A549 (cell line): ENCODE data around the gene ENOX2. TPM values are rescaled to one million over a fixed set of nuclear protein-coding genes. Genes with fewer than 3 reads are reported as not detected.

Experiments
- ATAC-seq, 2 experiments: fragments of 200-7000 bp in 1 of 2; fragments of >200 bp in 1 of 2; cut with Nextera tagmentation in 1 of 2; cut with Tn5 transposase in 1 of 2; 3 replicates each; pipeline versions ENCODE4 v1.8.0 to v1.9.1; 2018 to 2020; ENCODE audit warnings: mild to moderate bottlenecking in 1 of 2, moderate library complexity in 1 of 2
- CTCF ChIA-PET: fragments of 300-600 bp; sonication (Branson Sonifier 250); formaldehyde crosslinking; extraction: SDS; loops from one replicate; lab custom pipeline; 2021; ENCODE audit warnings: antibody characterized with exemption, inconsistent platforms; lab: Yijun Ruan, JAX
- POLR2A ChIA-PET: fragments of 350-600 bp; formaldehyde crosslinking; extraction: SDS; loops from one replicate; lab custom pipeline; 2021; ENCODE audit warnings: antibody characterized with exemption, inconsistent platforms; lab: Yijun Ruan, JAX
- DNase-seq, 2 experiments: peaks; one replicate each; pipeline versions ENCODE4 v3.0.0 to v3.0.0-alpha.2; 2011 to 2016; ENCODE audit warnings: low read depth in 1 of 2, low spot score in 1 of 2
- FAIRE-seq: peaks from 2 replicates; lab custom pipeline; 2011; peaks lifted over from hg19 to GRCh38; lab: Jason Lieb, UNC
- H3K27ac ChIP-seq, 2 experiments: fragments of >200 bp; sonication (Bioruptor Twin); formaldehyde crosslinking; 3 replicates each; pipeline ENCODE4 v1.5.1; 2016 to 2017
- H3K4me1 ChIP-seq: fragments of >200 bp; sonication (Bioruptor Twin); formaldehyde crosslinking; 3 replicates; pipeline ENCODE4 v1.6.1; 2016
- H3K4me2 ChIP-seq: fragments of >200 bp; sonication (Bioruptor Twin); formaldehyde crosslinking; 3 replicates; pipeline ENCODE4 v1.6.1; 2016
- H3K4me3 ChIP-seq: fragments of >200 bp; sonication (Bioruptor Twin); formaldehyde crosslinking; 3 replicates; pipeline ENCODE4 v1.5.1; 2016
- H3K9me3 ChIP-seq: fragments of >200 bp; sonication (Bioruptor Twin); formaldehyde crosslinking; 3 replicates; pipeline ENCODE4 v1.6.1; 2016
- ATOH8 ChIP-seq: fragments of 250-450 bp; sonication (Bioruptor Pico); IDR thresholded peaks from 2 replicates; pipeline ENCODE4 v1.5.0; 2020; ENCODE audit warnings: low read depth, mild to moderate bottlenecking, moderate library complexity
- BHLHE40 ChIP-seq: IDR thresholded peaks from 2 replicates; pipeline ENCODE4 v1.6.1; 2012; ENCODE audit warnings: low read depth, low read length, inconsistent platforms
- CBX8 ChIP-seq: fragments of 200-600 bp; sonication (generic); IDR thresholded peaks from 2 replicates; pipeline ENCODE4 v1.6.1; 2016
- CEBPB ChIP-seq, 2 experiments: fragments of >200 bp in 1 of 2; sonication (Bioruptor Twin) in 1 of 2; formaldehyde crosslinking in 1 of 2; IDR thresholded peaks; 2 replicates each; pipeline ENCODE4 v1.6.1; 2012 to 2016
- CHD2 ChIP-seq: fragments of 150-350 bp; IDR thresholded peaks from 2 replicates; pipeline ENCODE4 v1.6.1; 2014; ENCODE audit warnings: low read length; ENCODE audit not compliant: partially characterized antibody
- E2F6 ChIP-seq: IDR thresholded peaks from 2 replicates; pipeline ENCODE4 v1.6.1; 2012; ENCODE audit warnings: low read depth, borderline replicate concordance
- EP300 ChIP-seq, 2 experiments: fragments of >200 bp; sonication (Bioruptor Twin); formaldehyde crosslinking; IDR thresholded peaks; 2 replicates in 1 of 2; 3 replicates in 1 of 2; pipeline ENCODE4 v1.6.1; 2016 to 2017
- FOSB ChIP-seq: fragments of 250-450 bp; sonication (Bioruptor Pico); IDR thresholded peaks from 2 replicates; pipeline ENCODE4 v1.5.0; 2020; ENCODE audit warnings: mild to moderate bottlenecking, moderate library complexity
- FOSL2 ChIP-seq, 2 experiments: fragments of 450-650 bp in 1 of 2; fragments of >200 bp in 1 of 2; sonication (Bioruptor Twin) in 1 of 2; formaldehyde crosslinking; IDR thresholded peaks; 2 replicates each; pipeline versions ENCODE4 v1.5.0 to v1.6.1; 2016 to 2020; ENCODE audit warnings: mild to moderate bottlenecking in 1 of 2, moderate library complexity in 1 of 2
- FOXS1 ChIP-seq: fragments of 250-450 bp; sonication (Bioruptor Pico); IDR thresholded peaks from 2 replicates; pipeline ENCODE4 v1.5.0; 2020; ENCODE audit warnings: mild to moderate bottlenecking, moderate library complexity
- HES2 ChIP-seq: fragments of >200 bp; sonication (Bioruptor Twin); formaldehyde crosslinking; IDR thresholded peaks from 2 replicates; pipeline ENCODE4 v1.6.1; 2016
- HEYL ChIP-seq: fragments of 250-450 bp; sonication (Bioruptor Pico); IDR thresholded peaks from 2 replicates; pipeline ENCODE4 v1.8.0; 2021; ENCODE audit warnings: mild to moderate bottlenecking, moderate library complexity
- HMGXB4 ChIP-seq: fragments of 250-450 bp; sonication (Bioruptor Pico); IDR thresholded peaks from 2 replicates; pipeline ENCODE4 v1.5.0; 2021; ENCODE audit warnings: mild to moderate bottlenecking, moderate library complexity, borderline replicate concordance
- HOXA7 ChIP-seq: fragments of 250-450 bp; sonication (Bioruptor Pico); IDR thresholded peaks from 2 replicates; pipeline ENCODE4 v1.5.0; 2020; ENCODE audit warnings: mild to moderate bottlenecking, moderate library complexity
- HOXB13 ChIP-seq: fragments of 250-450 bp; sonication (Bioruptor Pico); IDR thresholded peaks from 2 replicates; pipeline ENCODE4 v1.5.0; 2020; ENCODE audit warnings: low read depth, mild to moderate bottlenecking, moderate library complexity
- HOXB5 ChIP-seq: fragments of 250-450 bp; sonication (Bioruptor Pico); IDR thresholded peaks from 2 replicates; pipeline ENCODE4 v1.5.0; 2020; ENCODE audit warnings: mild to moderate bottlenecking, moderate library complexity
- JUN ChIP-seq, 2 experiments: fragments of >200 bp; sonication (Bioruptor Twin); formaldehyde crosslinking; IDR thresholded peaks; 2 replicates in 1 of 2; 3 replicates in 1 of 2; pipeline ENCODE4 v1.6.1; 2016 to 2017
- JUNB ChIP-seq: fragments of >200 bp; sonication (Bioruptor Twin); formaldehyde crosslinking; IDR thresholded peaks from 2 replicates; pipeline ENCODE4 v1.6.1; 2016
- KDM1A ChIP-seq: fragments of 200-600 bp; sonication (generic); IDR thresholded peaks from 2 replicates; pipeline ENCODE4 v1.6.1; 2016; ENCODE audit warnings: low read depth, mild to moderate bottlenecking
- MAFK ChIP-seq: fragments of 450-650 bp; IDR thresholded peaks from 2 replicates; pipeline ENCODE4 v1.6.1; 2014; ENCODE audit not compliant: partially characterized antibody
- MAX ChIP-seq: IDR thresholded peaks from 2 replicates; pipeline ENCODE4 v1.6.1; 2012
- POLR2A ChIP-seq: IDR thresholded peaks from 2 replicates; pipeline ENCODE4 v1.6.1; 2012; ENCODE audit warnings: mild to moderate bottlenecking, low read length
- RNF2 ChIP-seq: fragments of 200-600 bp; sonication (generic); IDR thresholded peaks from 2 replicates; pipeline ENCODE4 v1.6.1; 2016; ENCODE audit warnings: low read depth, mild to moderate bottlenecking, antibody characterized with exemption, moderate library complexity, borderline replicate concordance
- SMC3 ChIP-seq: fragments of >200 bp; sonication (Bioruptor Twin); formaldehyde crosslinking; IDR thresholded peaks from 3 replicates; pipeline ENCODE4 v1.6.1; 2018; ENCODE audit warnings: inconsistent platforms
- TFCP2L1 ChIP-seq: fragments of 250-450 bp; sonication (Bioruptor Pico); IDR thresholded peaks from 2 replicates; pipeline ENCODE4 v1.5.0; 2021; ENCODE audit warnings: mild to moderate bottlenecking
- TP53 ChIP-seq: fragments of 250-450 bp; sonication (Bioruptor Pico); IDR thresholded peaks from 2 replicates; pipeline ENCODE4 v1.5.0; 2021; ENCODE audit warnings: mild to moderate bottlenecking, moderate library complexity
- ZFP36 ChIP-seq: fragments of 450-650 bp; IDR thresholded peaks from 2 replicates; pipeline ENCODE4 v1.6.1; 2014; ENCODE audit warnings: borderline replicate concordance; ENCODE audit not compliant: partially characterized antibody
- WGBS: methylation state at CpG from one replicate; pipeline ENCODE4 v1.1.6; 2017; ENCODE audit errors: missing lambda C conversion rate; 5-methylcytosine and 5-hydroxymethylcytosine counted together
- polyA plus RNA-seq, 4 experiments: library from polyadenylated mRNA; depleted of rRNA in 3 of 4; stranded (reverse); fragments of >200 nt; fragmentation: RNase III in 1 of 4; extraction: RNeasy Plus Mini Kit Qiagen cat#74134 plus additional on column Dnase treatment in 1 of 4; gene quantifications; 2 replicates in 3 of 4; 3 replicates in 1 of 4; pipeline ENCODE4 v1.2.3, GENCODE V29; 2011 to 2017

Gene ENOX2
- polyA plus RNA-seq, 2 of the 4 experiments (the other 2 are of a cell fraction), result 10.3 to 35.5 TPM

GRCh38 chrX:130628516-130628915 is 274.5 kb downstream of the ENOX2 start:
- no peaks in the 10 kb centered on the region for H3K4me1 ChIP-seq
- CTCF ChIA-PET, result no interaction called here
- WGBS, result 93% methylated on average over 2 of the region's 2 CpGs
- no peak for DNase-seq
- ATAC-seq, result no peak
- POLR2A ChIA-PET, result no interaction called here
- H3K9me3 ChIP-seq, result no peaks in the 10 kb centered on the region
- TF ChIP-seq CHD2 (no peak), EP300 (IDR thresholded peaks at IDR 0.05) (no peak), FOSL2 (IDR thresholded peaks at IDR 0.05) (no peak), FOSL2 (CRISPR knock-in tag; IDR thresholded peaks at IDR 0.05) (no peak), CBX8 (no peak), RNF2 (no peak), POLR2A (no peak)
- TF ChIP-seq, all 56 proteins: peak for 0
- Histone ChIP-seq H3K27ac (no peak overlapping the region), H3K4me2 (no peak overlapping the region), H3K4me3 (no peak overlapping the region)
- FAIRE-seq, result no peak

GRCh38 chrX:130626521-130626920 is 276.5 kb downstream of the ENOX2 start:
- CTCF ChIA-PET, result interaction anchor here (2.1 kb wide), 1 partner anchor 290 kb away, joined by 5 read pairs; no protein-coding TSS in a partner anchor
- Histone ChIP-seq H3K9me3 (no peaks in the 10 kb centered on the region), H3K4me1 (no peaks in the 10 kb centered on the region), H3K27ac (no peak overlapping the region), H3K4me3 (no peak overlapping the region), H3K4me2 (no peak overlapping the region)
- TF ChIP-seq JUN (IDR thresholded peaks at IDR 0.05), result no peak
- no peak for TF ChIP-seq POLR2A
- no peak for TF ChIP-seq FOXS1 (CRISPR knock-in tag)
- TF ChIP-seq ATOH8 (CRISPR knock-in tag), result no peak
- no peak for TF ChIP-seq EP300 (IDR thresholded peaks at IDR 0.05)
- POLR2A ChIA-PET, result no interaction called here
- ATAC-seq (no peak), FAIRE-seq (no peak), DNase-seq (no peak)

GRCh38 chrX:130625386-130625785 is 277.6 kb downstream of the ENOX2 start:
- TF ChIP-seq MAX (no peak), HMGXB4 (no peak), MAFK (no peak)
- Histone ChIP-seq H3K9me3 (no peaks in the 10 kb centered on the region), H3K27ac (no peak overlapping the region), H3K4me3 (no peak overlapping the region), H3K4me1 (no peaks in the 10 kb centered on the region), H3K4me2 (no peak overlapping the region)
- ATAC-seq (no peak), DNase-seq (no peak), FAIRE-seq (peak; percentile 32)
- ChIA-PET CTCF (interaction anchor here (2.1 kb wide), 1 partner anchor 291 kb away, joined by 5 read pairs; no protein-coding TSS in a partner anchor), POLR2A (no interaction called here)
- 85% methylated on average over 6 of the region's 6 CpGs for WGBS

GRCh38 chrX:130623518-130623917 is 279.5 kb downstream of the ENOX2 start:
- DNase-seq (no peak), ATAC-seq (no peak), FAIRE-seq (no peak)
- ChIA-PET CTCF (no interaction called here), POLR2A (no interaction called here)
- no peaks in the 10 kb centered on the region for H3K4me1 ChIP-seq
- H3K4me2 ChIP-seq, result no peak overlapping the region
- 49% methylated on average over 4 of the region's 4 CpGs for WGBS
- H3K4me3 ChIP-seq, result no peak overlapping the region
- H3K9me3 ChIP-seq, result no peaks in the 10 kb centered on the region
- no peak overlapping the region for H3K27ac ChIP-seq
- no peak for TF ChIP-seq FOXS1 (CRISPR knock-in tag)
- TF ChIP-seq HEYL (CRISPR knock-in tag), result no peak
- TF ChIP-seq HES2, result no peak
- no peak for TF ChIP-seq KDM1A
- no peak for TF ChIP-seq BHLHE40
- no peak for TF ChIP-seq HOXA7 (CRISPR knock-in tag)
- TF ChIP-seq ATOH8 (CRISPR knock-in tag), result no peak
- TF ChIP-seq HOXB5 (CRISPR knock-in tag), result no peak
- no peak for TF ChIP-seq FOSB (CRISPR knock-in tag)
- TF ChIP-seq JUNB, result no peak
- TF ChIP-seq TP53 (CRISPR knock-in tag), result no peak
- no peak for TF ChIP-seq SMC3
- no peak for TF ChIP-seq HOXB13 (CRISPR knock-in tag)
- no peak for TF ChIP-seq ZFP36
- TF ChIP-seq CBX8, result no peak
- TF ChIP-seq TFCP2L1 (CRISPR knock-in tag), result no peak
- TF ChIP-seq CEBPB (IDR thresholded peaks at IDR 0.05), result no peak
- no peak for TF ChIP-seq E2F6
